HL-60/S4 treated with phorbol 12-myristate 13-acetate at 8.2 ng/mL for 4 days and 3 days (cell line): ENCODE data around the gene SMC1A.
"Not testable (repeated sequence)": the region's sequence is repeated elsewhere in the genome, so short reads cannot be mapped to it uniquely, and the experiment has no call there.

Experiments used
- in situ Hi-C: fragments of 300-500 bp; cut with MboI; formaldehyde crosslinking; loops from 2 replicates; pipeline ENCODE4 v1.15.0; 2022; ENCODE audit warnings: low sequenced_read_pairs

SMC1A gene

GRCh38 chrX:53422861-53423306 is 430 bp upstream of the SMC1A start, which contains the start of gene RIBC1:
Gene RIBC1, plus strand, starts transcription at chrX:53422873. Its CDS starts 3,404 bp downstream, at chrX:53426277.
- in situ Hi-C loops: no loop called here

- in situ Hi-C loops: no loop called here
These were observed 725 bp downstream of the SMC1A start for GRCh38 chrX:53421772-53422085.

GRCh38 chrX:53421125-53421524 is 1.3 kb downstream of the SMC1A start:
- in situ Hi-C loops: no loop called here

- in situ Hi-C loops: not testable (repeated sequence)
These were observed 2.1 kb downstream of the SMC1A start for GRCh38 chrX:53420351-53420750.

- in situ Hi-C loops: no loop called here
These were observed 10.0 kb downstream of the SMC1A start for GRCh38 chrX:53412446-53412845.

- in situ Hi-C loops: no loop called here
These were observed 18.9 kb downstream of the SMC1A start for GRCh38 chrX:53403535-53403934.

- in situ Hi-C loops: no loop called here
These were observed 24.2 kb downstream of the SMC1A start for GRCh38 chrX:53398216-53398615.

GRCh38 chrX:53395605-53396298 is 26.7 kb downstream of the SMC1A start:
- in situ Hi-C loops: no loop called here

GRCh38 chrX:53383376-53384076 is 38.9 kb downstream of the SMC1A start:
- in situ Hi-C loops: no loop called here

GRCh38 chrX:53379747-53380146 is 42.7 kb downstream of the SMC1A start:
- in situ Hi-C loops: no loop called here

- in situ Hi-C loops: no loop called here
These were observed 43.3 kb downstream of the SMC1A start for GRCh38 chrX:53379008-53379710.

- in situ Hi-C loops: no loop called here
These were observed 45.0 kb downstream of the SMC1A start for GRCh38 chrX:53377464-53377863.

GRCh38 chrX:53376888-53377287 is 45.6 kb downstream of the SMC1A start:
- in situ Hi-C loops: no loop called here

GRCh38 chrX:53374923-53375322 is 47.5 kb downstream of the SMC1A start:
- in situ Hi-C loops: no loop called here

GRCh38 chrX:53374222-53374820 is 48.1 kb downstream of the SMC1A start:
- in situ Hi-C loops: no loop called here

- in situ Hi-C loops: no loop called here
These were observed 49.1 kb downstream of the SMC1A start for GRCh38 chrX:53373307-53373706.

- in situ Hi-C loops: not testable (repeated sequence)
These were observed 56.0 kb downstream of the SMC1A start for GRCh38 chrX:53366454-53366853.

- in situ Hi-C loops: no loop called here
These were observed 60.0 kb downstream of the SMC1A start for GRCh38 chrX:53362449-53362848.

- in situ Hi-C loops: no loop called here
These were observed 64.5 kb downstream of the SMC1A start for GRCh38 chrX:53357799-53358530.

GRCh38 chrX:53356186-53356585 is 66.3 kb downstream of the SMC1A start:
- in situ Hi-C loops: no loop called here

GRCh38 chrX:53354669-53355068 is 67.8 kb downstream of the SMC1A start:
- in situ Hi-C loops: no loop called here
